ENCODE results near the gene NUP93. TPM values are rescaled to one million over a fixed set of nuclear protein-coding genes. Genes with fewer than 3 reads are reported as not detected.

The NUP93 gene
- total RNA-seq, 1 experiment from 2014 or later = 165 TPM

DNA sequence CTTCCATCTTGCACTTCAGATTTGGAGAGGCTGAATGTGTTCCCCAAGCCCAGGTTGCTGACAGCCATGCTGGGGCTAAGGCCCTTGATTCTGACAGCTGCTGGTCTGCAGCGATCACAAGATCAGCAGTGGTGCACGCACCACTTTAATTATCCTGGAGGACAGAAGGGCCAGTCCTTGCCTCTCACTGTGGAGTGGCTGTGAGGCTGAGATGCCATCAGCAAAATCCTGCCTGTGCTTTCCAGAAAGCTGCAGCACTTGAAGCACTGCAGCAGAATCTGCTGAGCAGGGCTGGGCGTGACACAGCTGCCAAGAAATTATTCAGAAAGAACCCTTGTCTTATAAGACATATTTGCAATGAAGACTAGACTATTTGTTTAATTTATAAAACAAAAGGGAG, 37.1 kb downstream of the NUP93 start:
- Histone ChIP-seq H3K14ac (ENCODE audit: insufficient read depth, low read length) (no peak overlapping the region), H2BK15ac (ENCODE audit: low read depth, low read length) (no peak overlapping the region), H2BK20ac (ENCODE audit: low read depth, low read length, poor library complexity, severe bottlenecking) (no peak overlapping the region), H3K23me2 (ENCODE audit: insufficient read length, low read depth, low read length, poor library complexity, severe bottlenecking) (no peaks in the 10 kb centered on the region), H3K9ac (ENCODE audit: extremely low read depth, insufficient read length, low read length) (no peak overlapping the region), H3T11ph (ENCODE audit: low read length) (no peak overlapping the region), H3K18ac (ENCODE audit: insufficient read length, low read depth, low read length) (no peak overlapping the region), H3K4ac (ENCODE audit: low read depth, low read length) (no peak overlapping the region), H3K79me2 (ENCODE audit: insufficient read depth, low read length) (no peaks in the 10 kb centered on the region; the same call in 1 of the 2 replicates), H4K5ac (ENCODE audit: insufficient read length, low read depth, low read length) (no peak overlapping the region), H4K91ac (ENCODE audit: insufficient read length, low read depth, low read length) (no peak overlapping the region), H2BK5ac (ENCODE audit: insufficient read length, low read length) (no peak overlapping the region), H2BK12ac (ENCODE audit: insufficient read length, low read depth, low read length) (no peak overlapping the region), H2BK120ac (ENCODE audit: low read depth, low read length, poor library complexity, severe bottlenecking) (no peak overlapping the region), H3K4me1 (ENCODE audit: insufficient read depth, low read length) (no peaks in the 10 kb centered on the region), H3K27me3 (ENCODE audit: insufficient read depth, low read length) (no peaks in the 10 kb centered on the region), H3K79me1 (ENCODE audit: insufficient read depth, low read depth, low read length, poor library complexity, severe bottlenecking) (peaks cover 5% of the 10 kb centered on the region), H3K23ac (ENCODE audit: insufficient read length, low read depth, low read length) (no peak overlapping the region), H4K20me1 (ENCODE audit: control insufficient read depth, insufficient read depth, insufficient read length) (no peaks in the 10 kb centered on the region), H2AFZ (ENCODE audit: low read length) (no peak overlapping the region), H3K56ac (ENCODE audit: insufficient read length, low read depth, low read length) (no peak overlapping the region), H3K9me3 (ENCODE audit: control insufficient read depth, low read depth, low read length) (no peaks in the 10 kb centered on the region), H4K8ac (replicated peaks; ENCODE audit: insufficient read length, low read depth, low read length) (no peak overlapping the region), H2AK5ac (ENCODE audit: insufficient read length, low read length) (no peak overlapping the region), H3K4me2 (ENCODE audit: insufficient read depth, insufficient read length, low read length) (no peak overlapping the region), H3K27ac (ENCODE audit: insufficient read length, low read depth, low read length) (no peak overlapping the region)
- Mint-ChIP-seq H3K9me3 (no peaks in the 10 kb centered on the region), H3K4me3 (no peak overlapping the region), H3K27ac (no peak overlapping the region; a peak in 1 of 7 replicates), H3K36me3 (ENCODE audit: insufficient read depth in 1 of 3, low read depth in 3 of 3) (peaks cover 2 to 6% (median 5%) of the 10 kb centered on the region in 3 experiments), H3K4me1 (no peaks in the 10 kb centered on the region), H3K27me3 (ENCODE audit: low read depth) (no peaks in the 10 kb centered on the region)
- WGBS (ENCODE audit: extremely low coverage, insufficient read length, low lambda C conversion rate) = no CpG with 5 or more reads among the region's 3 CpGs
- no peak for DNase-seq
- TF ChIP-seq, protein P1, sequence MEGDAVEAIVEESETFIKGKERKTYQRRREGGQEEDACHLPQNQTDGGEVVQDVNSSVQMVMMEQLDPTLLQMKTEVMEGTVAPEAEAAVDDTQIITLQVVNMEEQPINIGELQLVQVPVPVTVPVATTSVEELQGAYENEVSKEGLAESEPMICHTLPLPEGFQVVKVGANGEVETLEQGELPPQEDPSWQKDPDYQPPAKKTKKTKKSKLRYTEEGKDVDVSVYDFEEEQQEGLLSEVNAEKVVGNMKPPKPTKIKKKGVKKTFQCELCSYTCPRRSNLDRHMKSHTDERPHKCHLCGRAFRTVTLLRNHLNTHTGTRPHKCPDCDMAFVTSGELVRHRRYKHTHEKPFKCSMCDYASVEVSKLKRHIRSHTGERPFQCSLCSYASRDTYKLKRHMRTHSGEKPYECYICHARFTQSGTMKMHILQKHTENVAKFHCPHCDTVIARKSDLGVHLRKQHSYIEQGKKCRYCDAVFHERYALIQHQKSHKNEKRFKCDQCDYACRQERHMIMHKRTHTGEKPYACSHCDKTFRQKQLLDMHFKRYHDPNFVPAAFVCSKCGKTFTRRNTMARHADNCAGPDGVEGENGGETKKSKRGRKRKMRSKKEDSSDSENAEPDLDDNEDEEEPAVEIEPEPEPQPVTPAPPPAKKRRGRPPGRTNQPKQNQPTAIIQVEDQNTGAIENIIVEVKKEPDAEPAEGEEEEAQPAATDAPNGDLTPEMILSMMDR (conservative IDR thresholded peaks at IDR 0.05) = no peak

Measured in H9 (cell line).